ENCODE measurements around the gene ETV3.

The ETV3 gene

DNA sequence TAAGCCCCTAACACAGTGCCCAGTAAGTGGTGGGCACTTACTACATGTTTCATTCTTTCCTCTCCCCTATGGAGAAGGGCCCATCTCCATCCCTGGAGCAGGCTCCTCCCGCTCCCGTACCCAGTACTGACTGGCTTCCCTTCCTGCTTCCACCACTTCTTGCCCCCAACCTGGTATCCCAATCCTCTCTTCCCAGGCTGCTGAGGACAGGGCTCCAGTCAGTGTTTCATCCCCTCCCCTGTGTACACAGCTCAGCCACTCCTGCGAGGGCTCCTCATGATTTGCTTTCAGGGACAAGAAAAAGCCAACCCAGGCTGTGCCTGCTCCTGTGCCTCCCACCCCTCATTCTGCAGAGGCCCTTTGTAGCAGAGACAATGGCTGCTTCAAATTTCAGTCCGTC lies 20.8 kb upstream of the ETV3 start:
- no peak for DNase-seq

DNA sequence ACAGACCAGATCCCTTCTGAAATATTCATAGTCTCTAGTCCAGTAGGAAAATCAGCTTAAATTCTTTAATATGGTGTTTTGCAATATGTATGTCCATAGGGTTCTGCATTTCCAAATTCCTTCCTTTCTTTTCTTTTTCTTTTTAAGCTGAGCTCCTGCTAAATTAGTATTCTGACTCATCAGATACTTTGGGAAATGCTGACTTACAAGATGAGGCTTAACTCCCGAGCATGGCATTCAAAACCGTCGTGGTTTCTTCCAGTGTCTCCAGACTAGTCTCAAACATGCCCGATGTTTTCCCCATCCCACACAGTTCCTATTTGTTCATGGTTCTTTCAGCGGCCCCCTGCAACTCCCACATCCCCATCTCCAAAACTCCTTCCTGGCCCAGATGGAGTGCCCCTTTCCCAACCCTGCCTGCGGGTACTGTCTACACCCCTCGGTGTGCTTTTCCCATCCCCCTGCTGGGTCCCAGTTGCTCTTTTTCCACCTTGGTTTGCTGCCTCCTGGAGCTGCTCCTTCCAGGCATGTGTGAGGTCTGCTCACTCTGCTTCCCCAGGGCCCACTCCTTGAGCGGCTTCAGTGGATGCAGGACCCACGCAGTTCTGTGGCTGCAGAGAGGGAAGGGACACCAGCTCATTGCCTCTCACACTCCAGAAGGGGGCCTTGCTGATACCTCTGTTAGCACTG lies 19.5 kb upstream of the ETV3 start:
- DNase-seq = no peak

DNA sequence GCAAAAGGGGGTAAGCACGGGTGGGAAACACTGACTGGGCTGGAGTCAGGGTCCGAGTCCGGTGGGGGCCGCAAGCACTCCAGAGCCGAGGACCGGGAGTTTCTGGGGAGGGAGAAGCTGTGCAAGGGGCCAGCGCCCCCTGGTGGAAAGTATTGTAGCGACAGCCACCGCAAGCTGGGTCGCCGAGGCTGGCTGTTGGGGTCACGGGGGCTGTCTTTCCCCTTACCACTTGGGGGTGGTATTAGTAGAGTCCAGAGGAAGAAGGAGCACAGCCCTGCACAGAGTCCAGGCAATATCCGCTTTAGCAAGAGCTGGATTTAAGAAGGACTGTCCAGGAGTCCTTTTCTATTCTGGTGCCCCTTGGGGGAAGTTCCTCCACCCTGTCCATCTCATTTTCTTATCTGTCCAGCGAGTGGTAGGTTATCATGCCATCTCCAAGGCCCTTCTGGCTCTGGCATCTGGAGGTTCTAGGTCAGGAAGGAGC lies 17.9 kb upstream of the ETV3 start:
- DNase-seq = peak; percentile 29

DNA sequence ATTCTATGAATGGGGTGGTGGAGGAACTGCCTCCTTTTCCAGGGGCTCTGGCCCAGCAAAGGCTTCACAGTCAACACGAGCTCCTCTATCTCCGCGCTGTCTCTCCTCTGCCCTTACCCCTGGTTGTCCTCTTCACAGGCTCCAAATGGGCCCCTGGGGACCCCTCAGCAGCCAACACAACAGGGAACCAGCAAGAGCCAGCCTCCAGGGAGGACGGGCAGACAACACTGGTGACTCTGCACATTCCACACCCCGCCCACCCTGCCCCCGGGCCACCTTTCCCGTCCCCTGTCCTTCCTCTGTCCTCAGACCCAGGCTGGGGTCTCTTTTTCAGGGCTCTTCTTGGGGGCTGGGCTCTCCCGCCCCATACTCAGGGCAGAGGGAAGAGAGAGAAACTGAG lies 17.5 kb upstream of the ETV3 start:
- DNase-seq = no peak

DNA sequence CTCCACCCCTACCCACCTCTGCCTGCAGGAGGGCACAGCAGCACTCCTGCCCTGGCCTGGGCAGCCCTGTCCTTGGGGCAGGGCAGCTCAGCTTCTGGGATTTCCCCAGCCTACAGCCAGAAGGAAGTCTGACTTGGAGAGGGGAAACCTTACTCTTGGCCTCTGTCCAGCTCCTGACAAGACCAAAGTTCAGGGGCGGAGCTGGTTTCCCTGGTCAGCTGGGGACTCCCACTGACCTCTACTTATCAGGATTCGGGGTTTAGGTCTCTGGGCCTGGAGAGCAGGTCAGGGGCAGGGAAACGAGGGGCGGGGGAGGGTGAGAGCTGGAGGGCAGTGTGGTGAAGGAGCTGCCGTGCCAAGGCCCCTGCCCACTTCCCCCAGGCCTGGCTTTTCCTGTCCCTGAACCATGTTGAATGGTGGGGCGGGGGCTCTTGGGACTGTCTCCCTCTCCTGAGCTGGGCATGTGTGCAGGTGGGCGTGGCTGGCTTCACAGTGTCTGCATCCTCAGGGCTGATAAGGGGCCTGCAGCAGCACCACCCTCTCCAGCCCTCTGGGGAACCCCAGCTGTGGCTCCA lies 16.8 kb upstream of the ETV3 start:
- no peak for DNase-seq

DNA sequence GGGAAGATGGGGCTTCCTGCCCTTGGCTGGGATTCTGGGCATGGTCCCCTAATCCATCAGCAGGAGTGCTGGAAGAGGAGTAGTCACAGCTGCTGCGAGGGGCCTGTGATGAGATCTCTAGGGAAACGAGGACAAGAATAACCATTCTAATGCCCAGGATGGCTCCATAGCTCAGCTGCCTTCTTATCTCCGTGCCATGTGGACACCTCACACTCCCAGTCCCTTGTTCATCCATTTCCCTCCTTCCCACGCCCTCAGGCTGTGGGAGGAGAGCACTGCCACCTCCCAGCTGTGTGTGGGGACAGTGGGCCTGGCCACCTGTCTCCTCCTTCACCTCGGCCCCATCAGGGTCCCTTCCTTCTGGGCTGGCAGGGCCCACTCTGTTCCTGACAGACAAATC lies 16.1 kb upstream of the ETV3 start:
- DNase-seq = no peak

DNA sequence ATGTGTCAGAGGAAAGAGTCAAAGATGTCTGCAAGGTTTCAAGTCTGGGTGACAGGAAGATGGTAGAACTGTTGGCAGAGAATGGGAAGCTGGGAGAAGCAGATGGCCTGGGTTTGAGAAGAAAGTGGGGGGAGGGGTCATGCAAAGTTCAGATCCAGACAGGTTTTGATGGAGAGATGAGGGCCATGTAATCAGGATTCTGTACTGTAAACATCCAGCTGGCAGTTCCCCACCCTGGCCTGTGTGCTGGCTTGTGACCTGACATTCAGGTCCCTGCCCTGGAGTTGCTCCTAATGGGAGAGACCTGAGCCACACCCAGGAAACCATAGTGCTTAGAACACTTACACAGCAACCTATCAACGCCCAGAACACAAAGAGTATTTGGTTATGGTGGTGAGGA lies 15.6 kb upstream of the ETV3 start:
- DNase-seq = no peak

DNA sequence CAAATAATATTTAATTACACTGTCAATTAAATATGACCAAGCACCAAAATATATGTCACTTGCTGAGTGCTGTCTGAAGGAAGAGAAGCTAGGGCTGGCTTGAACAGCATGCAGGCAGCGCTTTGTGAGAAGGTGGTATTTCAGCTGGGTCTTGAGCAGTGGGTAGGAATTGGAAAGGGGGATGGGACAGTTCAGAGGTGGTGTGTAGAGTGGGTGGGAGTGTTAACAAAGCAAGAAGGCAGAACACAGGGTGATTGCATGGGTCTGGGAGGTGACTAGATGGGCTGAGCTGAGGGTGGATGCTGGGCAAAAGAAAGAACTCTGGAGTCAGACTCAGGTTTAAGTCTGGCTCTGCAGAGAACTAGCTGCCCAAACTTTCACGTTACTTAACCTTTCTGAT lies 14.3 kb upstream of the ETV3 start:
- no peak for DNase-seq

DNA sequence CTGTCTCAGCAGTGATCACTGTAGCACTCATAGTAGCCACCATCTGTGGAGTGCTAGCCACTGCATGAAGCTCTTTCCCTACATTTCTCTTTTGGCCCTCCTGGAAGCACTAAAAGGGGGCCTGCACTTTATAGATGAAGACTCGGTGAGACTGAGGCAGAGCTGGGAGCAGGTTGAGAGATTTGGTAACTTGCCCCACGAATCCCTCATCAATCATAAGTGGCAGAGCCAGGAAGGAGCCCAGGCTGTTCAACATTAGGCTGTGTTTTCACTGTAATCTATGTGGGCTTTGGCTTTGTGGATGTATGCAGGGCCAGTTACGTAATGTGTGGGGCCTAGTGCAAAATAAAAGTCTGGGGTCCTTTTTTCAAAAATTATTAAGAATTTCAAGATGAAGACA lies 13.3 kb upstream of the ETV3 start:
- DNase-seq = peak; percentile 44

DNA sequence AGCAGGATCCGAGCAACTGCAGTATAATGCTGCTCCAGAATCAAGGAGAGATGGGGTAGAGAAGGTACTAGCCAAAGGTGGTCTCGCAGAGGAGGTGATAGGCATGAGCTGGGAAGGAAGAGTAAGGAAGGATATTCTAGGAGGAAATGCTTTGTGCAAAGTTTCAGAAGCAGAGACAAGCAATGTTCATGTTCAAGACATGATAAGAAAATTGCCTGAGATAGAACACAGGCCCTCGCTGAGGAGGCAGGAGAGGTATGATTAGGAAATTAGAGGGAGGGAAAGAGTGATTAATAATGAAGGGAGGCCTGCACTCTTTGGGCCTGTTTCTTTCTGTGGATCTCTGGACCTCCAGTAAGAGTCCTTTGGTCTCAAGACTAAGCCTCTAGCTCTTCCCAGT lies 12.9 kb upstream of the ETV3 start:
- no peak for DNase-seq

DNA sequence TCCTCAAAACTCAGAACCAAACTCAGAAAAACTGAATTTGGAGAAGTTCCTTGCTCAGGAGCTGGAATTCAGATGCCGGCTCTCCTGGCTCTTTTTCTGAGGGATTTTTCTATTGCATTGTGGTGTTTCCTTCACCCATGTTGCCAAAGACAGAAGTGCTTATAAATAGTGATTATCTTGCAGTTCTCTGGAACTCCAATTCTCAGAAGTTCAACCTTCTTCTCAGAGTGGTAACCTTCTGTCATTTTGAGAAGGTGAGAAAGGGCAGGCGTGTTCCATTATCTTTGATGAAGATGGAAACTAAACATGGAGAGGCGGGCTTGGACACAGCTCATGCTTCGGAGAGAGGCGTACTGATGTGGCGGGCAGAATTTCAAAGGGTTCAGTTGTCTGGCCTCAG lies 12.4 kb upstream of the ETV3 start:
- no peak for DNase-seq

DNA sequence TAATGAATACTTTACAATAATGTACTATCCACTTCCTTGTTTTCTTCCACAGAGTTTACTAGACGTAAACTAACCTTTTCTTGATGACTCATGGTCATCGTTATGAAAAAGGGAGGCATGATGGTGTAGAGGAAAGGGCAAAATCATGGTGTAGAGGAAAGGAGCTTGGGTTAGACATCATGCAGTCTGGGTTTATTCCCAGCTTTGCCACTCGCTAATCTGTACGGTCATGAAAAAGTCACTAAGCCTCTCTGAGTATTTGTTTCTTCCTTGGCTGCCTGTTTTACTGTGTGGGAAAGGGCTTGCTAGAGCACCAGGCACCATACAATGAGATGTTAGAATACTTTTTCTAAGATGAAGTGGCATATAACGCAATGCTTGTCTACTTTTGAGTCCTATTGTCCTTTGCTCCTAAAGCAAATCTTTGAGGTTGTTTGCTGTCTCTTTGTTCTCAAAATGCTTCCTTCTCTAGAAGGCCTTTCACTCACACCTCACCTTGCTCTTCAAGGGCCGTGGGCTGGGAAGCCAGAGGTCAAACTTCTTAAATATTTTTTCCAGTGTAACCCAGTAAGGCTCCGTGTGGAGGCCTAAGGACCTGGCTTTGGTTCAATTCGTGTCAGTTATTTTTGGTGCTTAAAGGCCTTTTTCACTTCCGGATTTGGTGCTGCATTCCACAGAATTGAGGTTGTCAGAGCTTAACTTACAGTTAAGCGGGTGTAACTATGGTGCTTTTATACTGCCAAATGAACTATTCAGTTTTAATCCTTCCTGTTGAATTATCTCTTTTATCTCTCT lies 9.9 kb upstream of the ETV3 start:
- peak; percentile 90 for DNase-seq

DNA sequence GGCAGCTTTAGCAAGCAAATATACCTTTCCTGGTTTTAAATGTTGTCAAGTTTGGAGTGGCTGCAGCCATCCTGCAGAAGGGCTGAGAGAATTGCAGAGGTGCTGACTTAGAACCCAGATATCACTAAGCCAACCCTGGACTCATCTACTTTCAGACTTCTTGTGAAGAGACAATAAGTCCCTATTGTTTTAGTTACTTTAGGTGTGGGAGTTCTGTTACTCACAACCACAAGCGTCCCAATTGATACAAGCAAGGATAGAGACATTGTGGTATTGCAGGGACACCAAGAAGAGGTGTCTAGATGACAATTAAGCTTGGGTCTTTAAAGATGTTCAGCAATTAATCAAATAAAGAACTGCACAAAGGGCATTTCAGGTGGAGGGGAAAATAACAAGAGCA lies 8.8 kb upstream of the ETV3 start:
- no peak for DNase-seq

DNA sequence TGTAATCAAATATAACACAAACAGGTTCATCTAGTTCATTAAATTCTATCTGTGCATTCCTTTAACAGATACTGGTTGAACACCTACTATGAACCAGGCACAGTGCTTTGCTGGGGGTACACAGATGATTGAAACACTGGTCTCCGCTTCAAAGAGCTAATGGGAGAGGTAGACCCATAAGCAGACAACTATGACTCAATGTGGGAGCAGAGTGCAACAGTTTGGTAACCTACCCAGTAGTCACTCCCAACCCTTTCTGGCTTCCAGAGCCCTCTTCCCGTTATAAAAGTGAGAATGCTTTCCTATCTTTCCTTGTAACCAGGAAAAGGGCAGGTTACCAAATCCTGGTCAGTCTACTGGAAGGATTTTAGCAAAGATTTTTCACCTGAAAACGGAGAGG lies 8.0 kb upstream of the ETV3 start:
- no peak for DNase-seq

DNA sequence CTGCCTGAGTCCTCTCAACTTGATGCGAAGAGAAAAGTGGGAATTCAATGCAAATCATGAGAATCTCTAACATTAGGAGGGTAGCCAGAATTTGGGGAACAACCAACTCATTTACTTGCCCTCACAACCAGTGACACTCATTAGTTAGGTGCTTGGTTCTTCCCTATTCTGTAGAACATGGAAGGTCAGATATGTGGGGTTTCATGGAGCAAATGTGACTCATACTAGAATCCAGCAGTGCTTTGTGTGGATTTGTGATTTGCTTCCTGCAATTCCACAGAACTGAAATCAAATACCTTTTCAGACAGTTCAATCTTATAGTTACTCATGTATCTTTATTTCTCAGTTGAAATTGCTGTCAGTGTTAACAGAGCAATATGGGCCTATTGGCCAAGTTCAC lies 6.9 kb upstream of the ETV3 start:
- no peak for DNase-seq

DNA sequence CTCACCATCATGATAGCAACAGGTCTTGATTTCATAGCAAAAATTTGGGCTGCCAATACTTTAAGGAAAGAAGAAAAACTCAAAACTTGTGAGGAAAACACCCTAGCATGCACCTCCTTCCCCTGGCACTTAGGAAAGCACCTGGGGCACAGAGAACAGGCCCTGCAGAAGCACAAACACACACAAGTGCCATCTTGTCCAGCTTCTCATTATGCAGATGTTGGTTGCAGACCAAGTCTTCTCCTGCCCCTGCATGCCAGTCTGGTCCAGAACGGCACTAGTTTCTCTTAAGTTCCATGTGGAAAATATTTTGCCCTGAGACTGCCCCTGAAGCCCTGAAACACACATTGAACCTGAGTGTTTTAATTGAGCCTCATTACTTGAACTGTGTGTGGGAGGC lies 6.3 kb upstream of the ETV3 start:
- no peak for DNase-seq

DNA sequence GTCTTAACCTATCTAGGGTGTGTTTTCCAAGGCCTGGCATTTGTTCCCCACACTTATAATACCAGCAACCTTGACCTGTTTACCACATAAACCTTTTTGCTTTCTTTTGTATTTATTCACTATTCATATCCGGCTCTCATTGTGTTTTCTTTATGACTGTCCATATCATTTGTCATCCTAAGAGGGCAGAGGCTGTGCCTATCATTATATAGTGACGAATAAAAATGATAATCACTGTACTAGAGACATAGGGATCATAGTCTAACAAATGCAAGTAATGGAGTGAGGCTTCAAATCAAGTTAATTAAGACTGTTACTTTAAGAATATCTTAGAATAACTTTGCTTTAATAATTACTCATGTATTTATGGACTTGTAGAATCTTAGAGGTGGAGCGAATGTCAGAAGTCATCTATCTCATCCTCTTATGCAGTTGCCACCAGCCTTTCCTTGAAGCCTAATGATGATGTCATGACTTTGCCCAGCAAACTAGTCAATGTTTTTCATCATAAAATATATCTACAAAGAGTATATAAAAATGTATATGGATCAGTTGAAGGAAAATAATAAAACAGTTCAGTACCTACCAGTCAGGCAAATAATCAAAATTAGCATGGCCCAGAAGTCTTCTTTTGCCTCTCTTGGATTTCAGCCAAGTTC lies 4.7 kb upstream of the ETV3 start:
- no peak for DNase-seq

DNA sequence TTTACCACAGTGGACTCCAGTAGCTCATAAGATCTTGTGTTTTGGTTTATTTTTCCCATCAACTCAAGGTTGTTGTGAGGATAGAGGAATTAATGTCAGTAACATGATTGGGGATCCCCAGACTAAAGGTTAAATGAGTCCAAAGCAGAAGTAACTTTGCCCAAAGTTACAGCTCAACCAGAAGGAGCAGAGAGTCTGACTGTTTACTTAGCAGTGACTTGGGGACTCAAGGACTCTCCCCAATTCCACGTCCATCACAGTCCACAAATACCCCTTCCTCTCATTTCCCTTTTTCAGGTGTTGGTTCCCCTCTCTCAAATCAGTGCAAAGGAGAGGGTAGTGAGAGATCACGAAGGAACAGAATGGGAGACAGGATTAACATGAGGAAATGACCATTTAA lies 4.0 kb upstream of the ETV3 start:
- DNase-seq = no peak

DNA sequence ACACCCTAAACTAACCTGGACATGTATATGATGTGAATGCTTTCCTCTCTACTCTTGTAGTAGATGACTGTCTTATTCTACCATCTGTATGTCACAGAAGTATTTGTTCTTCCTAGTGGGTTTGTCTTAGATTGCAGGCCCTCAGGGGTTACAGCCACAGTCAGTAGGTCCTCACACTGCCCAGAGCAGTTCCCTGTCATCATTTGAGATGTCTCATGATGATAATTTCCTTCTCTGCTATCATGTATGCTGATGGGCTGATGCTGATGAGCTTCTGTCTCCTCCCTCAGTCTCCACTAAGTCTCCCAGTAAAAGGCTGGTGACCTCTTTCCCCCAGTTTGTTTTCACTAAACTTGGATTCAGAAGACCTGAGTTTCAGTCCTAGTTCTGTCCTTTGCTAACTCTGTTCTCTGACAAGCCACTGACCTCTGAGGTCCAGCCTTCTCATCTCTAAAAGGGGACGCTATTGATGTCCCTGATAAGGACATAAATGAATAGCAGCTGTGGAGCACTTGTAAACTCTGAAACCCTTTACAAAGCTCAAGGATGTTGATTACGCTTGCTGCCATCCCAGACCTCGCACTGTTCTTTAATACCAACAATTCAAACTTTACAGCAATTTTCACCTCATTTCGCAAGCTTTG lies 3.1 kb upstream of the ETV3 start:
- DNase-seq = no peak

DNA sequence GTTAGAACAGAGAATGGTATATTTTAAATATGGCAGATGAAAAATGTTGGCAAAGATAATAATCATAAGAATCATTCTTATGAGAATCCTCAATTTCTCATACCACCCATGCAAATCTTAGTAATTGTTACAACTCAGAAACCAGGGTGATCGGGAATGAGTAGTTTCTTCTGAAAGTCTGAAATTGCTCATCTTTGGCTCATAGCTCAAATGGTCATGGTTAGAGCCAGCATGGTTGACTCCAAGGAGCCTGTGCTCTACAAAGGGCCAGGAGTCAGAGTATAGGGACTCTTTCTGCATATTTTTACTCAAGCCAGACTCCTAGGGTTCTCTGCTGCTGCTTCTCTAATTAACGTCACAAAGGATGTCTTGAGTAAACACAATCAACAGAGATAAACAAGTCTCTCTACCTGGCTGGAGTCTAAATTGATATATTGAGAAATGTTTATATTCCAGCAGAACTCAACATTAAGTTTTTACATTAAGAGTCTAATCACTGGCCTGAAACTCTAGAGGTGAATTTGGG lies 1.9 kb upstream of the ETV3 start:
- DNase-seq = no peak

DNA sequence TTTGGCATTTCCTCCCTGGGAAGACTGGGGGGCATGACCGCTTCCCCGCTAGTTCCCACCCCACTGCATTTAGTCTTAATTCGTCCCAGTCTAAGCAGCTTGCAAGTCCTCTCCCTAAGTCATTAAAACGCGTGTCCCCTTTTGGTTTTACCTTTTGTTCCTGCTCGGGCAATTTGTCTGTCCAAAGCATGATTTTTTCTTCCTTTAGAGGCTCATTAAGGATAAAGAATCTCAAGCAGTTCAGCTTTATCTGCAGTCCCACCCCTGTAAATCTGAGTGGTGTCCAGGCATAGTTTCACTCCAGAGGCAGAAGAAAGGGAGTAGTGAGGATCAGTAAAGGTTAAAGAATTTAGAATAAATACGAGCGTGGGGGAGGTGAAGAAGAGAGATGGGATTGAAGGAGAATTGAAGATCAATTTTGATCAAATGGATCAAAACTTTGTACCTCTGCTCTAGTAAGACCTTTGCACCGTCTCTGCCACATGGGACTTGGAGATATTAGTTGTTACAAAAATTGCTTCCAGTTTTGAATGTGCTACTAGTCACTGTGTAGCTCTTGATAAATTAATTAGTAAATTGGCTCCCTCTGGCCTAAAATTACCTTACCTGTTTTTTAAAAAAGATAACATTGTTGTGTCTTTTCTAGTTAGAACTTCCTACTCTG lies 989 bp upstream of the ETV3 start:
- no peak for DNase-seq

All from MV-4-11 (cell line).